Transverse colon (tissue), 4 donors: Measurements from ENCODE around the gene TPCN2.

Source experiments
- CTCF ChIP-seq, 5 experiments: fragments of 200-600 bp in 3 of 5; fragments of 450-650 bp in 2 of 5; sonication (generic) in 3 of 5; IDR thresholded peaks; 1 replicate in 2 of 5; 2 replicates in 3 of 5; pipeline ENCODE4 v1.5.1; 2016 to 2017; ENCODE audit warnings: antibody characterized with exemption in 5 of 5, inconsistent platforms in 3 of 5, mild to moderate bottlenecking in 2 of 5, moderate library complexity in 1 of 5
- POLR2A ChIP-seq: fragments of 450-650 bp; IDR thresholded peaks from one replicate; pipeline ENCODE4 v1.6.1; 2016; ENCODE audit warnings: antibody characterized with exemption, mild to moderate bottlenecking, moderate library complexity
- POLR2AphosphoS5 ChIP-seq, 3 donors: sonication (generic); formaldehyde crosslinking; IDR thresholded peaks; one replicate each; pipeline ENCODE4 v1.6.1; 2016; ENCODE audit warnings: antibody characterized with exemption in 3 of 3

- TF ChIP-seq CTCF (IDR thresholded peaks at IDR 0.05) = no peak
- TF ChIP-seq POLR2A = no peak
- no peak for TF ChIP-seq POLR2AphosphoS5 (IDR thresholded peaks at IDR 0.05)
These were observed 119.4 kb downstream of the TPCN2 start for GRCh38 chr11:69167916-69168691.
